GM21528 (cell line): ENCODE data around the gene PPP1R27.

ENCODE experiments used
- ATAC-seq: cut with Tn5 transposase; IDR thresholded peaks from one replicate; pipeline ENCODE4 v1.9.1; 2021; ENCODE audit warnings: mild to moderate bottlenecking, moderate library complexity; ENCODE audit not compliant: unreplicated experiment, low FRiP score

The PPP1R27 gene

DNA sequence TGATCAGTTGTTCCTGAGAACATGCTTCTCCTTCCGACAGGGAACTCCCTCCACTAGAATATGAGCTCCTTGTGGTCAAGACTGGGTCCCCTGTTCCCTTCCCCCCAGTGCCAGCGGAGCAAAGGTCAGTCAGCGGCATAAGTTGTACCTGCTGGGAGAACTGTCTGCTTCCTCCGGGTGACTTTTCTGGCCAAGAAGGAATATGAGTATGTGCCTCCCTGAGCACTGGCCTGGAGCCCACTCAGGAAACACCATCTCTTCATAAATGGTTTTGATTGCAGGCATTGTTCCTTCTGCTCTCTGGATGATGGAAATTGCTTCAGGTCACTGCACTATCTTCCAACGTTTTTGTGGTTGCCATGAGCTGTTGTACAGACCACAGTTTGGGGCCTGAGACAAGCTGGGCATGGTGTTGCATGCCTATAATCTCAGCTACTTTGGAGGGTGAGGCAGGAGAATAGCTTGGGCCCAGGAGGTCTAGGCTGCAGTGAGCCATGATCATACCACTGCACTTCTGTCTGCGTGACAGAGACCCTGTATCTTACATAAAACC, 28.3 kb upstream of the PPP1R27 start:
- ATAC-seq: no peak

DNA sequence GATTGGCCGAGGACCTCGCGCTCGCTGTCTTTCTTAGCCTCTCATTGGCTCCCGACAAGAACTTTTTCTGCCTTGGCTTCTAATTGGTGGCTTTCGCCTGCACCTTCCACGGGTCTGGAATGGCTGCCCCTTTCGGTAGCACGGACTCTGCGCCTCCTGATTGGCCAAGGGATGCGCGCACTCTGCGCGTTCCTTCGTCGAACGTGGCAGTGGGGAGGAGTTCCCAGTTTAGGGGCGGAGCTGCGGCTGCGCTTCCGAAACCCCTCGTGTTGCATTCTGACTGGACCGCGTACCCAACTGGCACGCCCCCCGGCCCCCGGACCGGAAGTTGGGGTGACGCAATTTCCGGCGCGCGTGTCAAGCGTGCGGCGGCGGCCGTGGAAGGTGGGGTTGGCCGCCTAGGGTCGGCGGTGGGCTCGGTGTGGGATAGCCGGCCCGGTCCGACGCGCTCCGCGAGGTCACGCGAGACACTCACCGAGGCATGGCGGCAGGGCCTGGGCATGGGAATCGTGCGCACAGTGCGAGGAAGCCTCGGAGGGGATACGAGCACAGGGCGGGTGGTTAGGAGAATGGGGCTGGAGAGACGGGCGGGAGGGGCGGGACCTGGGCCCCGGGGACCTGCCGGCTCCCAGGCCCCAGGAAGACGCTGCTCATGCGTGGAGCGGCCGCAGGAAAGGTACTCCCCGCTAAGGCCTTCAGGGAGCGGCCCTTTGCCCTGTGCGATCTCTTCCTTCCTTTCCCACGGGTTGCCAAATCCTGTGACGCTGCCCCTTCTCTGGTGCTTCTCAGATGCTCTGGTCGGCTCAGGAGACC, 26.1 kb upstream of the PPP1R27 start:
- peak; percentile 82 for ATAC-seq

DNA sequence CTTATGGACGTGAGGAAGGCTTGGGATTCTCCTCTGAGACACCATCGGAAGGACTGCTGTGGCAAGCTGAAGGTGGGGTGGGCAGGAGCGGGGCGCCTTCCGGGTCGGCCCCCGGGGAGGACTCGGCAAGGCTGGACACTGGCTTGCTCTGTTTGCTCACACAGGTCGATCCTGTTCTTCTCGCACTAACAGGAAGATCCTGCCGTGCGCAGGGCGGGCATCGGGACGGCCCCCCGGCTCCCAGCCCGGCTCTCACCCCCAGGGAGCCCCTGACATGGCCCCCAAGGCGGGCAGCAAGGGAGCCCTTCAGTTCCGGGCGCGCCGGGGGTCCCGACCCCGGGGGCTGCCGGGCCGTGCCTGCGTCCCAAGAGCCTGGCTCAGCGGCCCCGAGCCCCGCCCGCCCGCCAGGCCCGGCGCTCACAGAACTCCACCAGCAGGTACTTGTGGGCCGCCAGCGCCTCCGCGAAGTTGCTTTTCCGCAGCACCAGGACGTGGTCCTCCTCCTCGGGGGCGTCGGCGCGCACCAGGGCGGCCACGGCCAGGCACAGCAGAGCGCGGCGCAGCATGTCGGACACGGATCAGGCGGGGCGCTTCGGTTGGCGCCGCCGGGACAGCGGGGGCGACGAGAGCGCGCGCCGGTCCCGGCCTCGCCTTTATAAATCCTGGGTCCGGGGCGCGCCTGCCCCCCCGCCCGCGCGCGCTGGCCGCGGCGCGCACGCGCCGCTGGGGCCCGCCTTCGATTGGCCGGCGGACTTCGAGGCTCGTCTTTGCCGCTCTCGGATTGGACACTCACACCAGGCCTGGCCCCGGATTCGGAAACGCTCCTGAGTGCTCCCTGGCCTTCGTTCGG, 25.3 kb upstream of the PPP1R27 start, which contains the start of gene P4HB:
P4HB (minus strand) TSS at position 630 of the 850 bp plus-strand sequence; CDS start at position 566, 64 bp downstream.
- peak; percentile 3 for ATAC-seq

DNA sequence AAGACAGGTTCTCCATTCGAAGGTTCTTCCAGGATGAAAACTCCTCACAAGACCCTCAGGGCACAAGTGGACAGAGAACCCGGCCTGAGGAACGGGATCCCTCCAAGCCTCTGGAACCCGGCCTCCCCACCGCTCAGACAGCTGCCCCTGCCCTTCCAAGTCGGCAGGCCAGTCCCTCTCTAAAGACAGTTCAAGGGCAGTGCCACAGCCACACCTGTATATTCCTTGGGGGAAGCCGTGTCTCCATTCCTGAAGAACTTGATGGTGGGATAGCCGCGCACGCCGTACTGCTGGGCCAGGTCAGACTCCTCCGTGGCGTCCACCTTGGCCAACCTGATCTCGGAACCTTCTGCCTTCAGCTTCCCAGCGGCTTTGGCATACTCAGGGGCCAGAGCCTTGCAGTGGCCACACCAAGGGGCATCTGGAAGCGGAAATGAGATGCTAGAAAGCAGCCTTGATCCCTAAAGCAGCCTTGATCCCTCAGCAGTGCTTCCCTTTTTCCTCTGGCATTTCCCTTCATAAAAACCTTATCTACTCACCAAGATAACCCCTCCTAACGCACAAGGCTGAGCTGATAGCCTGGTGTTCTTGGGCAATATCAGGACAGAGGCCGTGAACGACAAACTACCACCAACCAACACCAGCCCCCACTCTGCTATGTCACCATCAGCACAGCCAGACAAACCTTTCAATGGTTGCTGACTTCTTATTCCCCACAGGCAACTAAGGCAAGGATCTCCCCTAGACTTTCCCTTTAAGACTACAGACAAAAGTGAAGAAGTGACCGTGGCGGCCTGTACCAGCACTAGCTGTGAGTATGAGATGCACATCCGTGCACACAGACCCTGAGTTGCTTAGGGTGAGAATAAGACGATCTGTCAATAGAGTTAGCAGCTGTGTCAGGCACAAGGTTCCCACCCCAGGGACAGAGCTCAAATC, 24.4 kb upstream of the PPP1R27 start:
- no peak for ATAC-seq

DNA sequence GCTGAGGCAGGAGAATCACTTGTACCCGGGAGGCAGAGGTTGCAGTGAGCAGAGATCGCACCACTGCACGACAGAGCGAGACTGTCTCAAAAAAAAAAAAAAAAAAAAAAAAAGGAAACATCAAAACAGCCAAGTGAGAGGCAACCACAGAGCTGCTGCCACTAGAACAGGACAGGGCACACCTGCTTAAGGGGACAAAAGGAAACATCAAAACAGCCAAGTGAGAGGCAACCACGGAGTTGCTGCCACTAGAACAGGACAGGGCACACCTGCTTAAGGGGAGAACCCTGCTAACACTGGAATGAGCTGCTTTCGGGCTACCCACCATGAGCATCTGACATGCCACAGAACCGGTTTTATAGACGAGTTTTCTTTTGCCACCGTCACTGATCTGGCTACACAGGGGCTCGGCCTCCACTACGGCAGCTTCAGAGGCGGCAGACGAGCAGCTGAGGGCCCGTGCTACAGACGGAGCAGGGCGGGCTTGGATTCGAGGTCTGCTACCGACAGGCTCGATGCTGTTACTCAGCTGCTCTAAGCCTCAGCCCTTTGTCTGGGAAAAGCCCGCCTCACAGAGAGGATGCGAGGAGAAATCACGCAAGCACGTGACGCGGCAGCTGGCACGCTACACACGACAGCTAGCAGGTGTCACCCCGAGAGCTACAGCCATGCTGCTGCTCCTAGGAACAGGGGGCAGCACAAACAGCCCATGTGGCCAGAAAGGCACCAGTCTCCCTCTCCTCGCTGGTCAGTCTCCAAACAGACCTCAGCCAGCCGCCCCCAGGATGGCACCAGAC, 23.5 kb upstream of the PPP1R27 start:
- no peak for ATAC-seq

DNA sequence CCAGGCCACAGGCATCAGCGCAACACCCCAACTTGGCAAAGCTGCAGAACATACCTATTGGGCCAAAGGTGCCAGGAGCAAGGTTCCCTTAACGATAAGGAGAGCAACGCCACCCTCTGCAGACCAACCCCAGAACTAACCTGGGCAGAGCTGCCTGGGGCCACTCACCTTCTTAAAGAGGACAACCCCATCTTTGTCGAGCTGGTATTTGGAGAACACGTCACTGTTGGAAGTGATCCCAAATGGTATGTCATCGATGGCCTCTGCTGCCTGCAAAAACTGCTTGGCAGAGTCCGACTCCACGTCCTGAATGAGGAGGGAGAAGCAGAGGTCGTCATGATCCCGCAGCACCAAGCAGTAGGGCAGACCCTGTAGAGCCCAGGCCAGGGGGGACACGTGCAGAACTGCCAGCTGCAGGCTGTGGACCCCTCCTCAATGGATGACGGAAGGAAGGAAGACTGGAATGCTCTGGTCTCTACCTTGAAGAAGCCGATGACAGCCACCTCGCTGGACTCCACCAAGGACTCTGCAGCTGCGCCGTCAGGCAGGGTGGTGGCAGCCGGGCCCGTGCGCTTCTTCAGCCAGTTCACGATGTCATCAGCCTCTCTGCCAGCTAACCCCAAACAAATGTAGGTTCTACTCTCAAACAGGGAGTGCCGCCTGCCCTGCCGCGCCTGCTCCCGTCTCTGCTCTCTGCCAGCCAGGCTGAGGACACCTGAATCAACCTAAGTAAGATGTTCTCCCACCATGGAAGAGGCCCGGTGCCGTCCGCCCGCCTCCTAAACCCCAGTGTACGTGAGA, 20.3 kb upstream of the PPP1R27 start:
- ATAC-seq: no peak

DNA sequence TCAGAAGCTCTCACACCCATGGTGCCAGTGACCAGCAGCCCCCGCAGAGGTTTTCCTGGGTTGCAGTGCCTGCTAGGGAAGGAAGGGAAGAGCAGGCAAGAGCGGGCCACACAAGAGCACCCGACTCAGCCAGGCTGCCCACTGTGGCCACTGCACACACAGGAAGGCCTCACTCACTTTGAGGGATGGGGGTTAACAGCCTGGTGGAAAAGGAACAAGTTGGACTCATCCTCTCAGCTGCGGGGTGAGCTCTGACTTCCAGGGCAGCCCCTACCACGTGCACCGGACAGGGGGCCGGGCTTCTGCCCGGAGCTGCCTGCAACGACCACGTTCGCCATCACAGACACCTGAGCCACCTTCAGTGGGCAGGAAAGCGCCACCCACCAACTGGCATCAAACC, 17.4 kb upstream of the PPP1R27 start:
- no peak for ATAC-seq

DNA sequence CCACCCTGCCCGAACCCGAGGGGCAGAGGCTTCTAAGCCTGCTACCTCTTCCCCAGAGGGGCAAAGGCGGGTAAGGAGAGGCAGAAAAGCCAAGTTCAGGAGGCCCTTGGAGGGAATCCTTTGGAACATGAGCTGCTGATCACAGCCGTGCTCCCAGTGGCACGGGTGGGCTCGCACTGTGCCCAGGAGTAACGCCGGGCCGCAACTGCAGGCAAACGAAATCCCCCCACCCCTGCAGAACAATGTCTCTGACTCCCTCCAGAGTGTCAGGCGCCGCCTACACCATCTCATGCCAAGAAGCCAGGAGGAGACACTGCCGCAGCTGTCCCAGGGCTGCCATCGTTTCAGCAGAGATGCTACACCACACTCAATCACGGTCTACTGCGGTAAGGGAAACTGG, 16.6 kb upstream of the PPP1R27 start:
- no peak for ATAC-seq

DNA sequence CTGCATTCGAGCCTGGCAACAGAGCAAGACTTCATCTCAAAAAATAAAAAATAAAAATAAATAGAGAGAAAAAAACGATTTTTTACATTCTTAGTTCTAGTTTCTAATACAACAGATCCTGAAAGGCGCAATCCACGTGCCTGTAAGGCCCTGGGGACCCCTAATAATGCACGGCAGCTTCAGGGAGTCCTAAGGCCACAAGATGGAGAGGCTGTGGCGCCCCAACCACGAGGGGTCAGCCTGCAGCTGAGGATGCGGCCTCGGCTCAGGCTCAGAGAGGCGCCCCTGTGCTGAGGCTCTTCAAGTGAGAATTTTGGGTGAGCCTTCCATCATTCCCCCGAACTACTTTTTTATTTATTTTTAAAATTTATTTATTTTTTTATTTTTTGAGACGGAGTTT, 14.6 kb upstream of the PPP1R27 start:
- ATAC-seq: no peak

DNA sequence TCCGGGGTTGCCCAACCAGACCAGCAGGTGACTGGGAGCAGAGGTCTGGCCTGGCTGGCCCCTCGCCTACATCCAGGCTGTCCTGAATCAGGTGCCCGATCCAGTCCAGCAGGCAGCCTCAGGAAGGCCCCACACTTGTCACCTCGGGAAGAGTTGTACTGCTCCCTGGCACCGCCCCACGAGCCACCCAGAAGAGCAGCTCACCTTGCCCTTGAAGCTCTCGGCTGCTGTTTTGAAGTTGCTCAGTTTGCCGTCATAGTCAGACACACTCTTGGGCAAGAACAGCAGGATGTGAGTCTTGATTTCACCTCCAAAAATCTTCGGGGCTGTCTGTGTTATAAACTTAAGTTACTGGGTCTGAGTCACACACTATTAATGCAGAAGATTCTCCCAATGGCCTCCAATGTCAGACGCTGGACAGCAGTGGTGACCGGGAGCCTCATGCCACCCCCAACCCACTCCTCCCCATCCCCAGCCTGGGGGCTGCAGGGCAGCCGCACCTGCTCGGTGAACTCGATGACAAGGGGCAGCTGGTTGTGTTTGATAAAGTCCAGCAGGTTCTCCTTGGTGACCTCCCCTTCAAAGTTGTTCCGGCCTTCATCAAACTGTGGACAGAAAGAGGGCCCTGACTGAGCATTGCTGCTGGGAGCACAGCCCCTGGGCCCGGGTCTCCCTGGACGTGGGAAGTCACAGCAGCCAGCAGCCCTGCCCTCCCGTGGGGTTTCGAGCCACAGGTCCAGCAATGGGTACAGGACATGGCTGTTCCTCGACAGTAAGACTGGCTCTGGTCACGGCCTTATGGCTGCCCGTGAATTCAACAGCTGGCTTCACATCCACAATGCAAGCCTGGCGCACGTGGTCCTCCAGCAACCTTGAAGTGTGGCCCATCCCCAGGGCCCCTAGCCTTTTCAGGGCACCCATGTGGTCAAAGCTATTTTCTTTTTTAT, 12.2 kb upstream of the PPP1R27 start:
- ATAC-seq: no peak

DNA sequence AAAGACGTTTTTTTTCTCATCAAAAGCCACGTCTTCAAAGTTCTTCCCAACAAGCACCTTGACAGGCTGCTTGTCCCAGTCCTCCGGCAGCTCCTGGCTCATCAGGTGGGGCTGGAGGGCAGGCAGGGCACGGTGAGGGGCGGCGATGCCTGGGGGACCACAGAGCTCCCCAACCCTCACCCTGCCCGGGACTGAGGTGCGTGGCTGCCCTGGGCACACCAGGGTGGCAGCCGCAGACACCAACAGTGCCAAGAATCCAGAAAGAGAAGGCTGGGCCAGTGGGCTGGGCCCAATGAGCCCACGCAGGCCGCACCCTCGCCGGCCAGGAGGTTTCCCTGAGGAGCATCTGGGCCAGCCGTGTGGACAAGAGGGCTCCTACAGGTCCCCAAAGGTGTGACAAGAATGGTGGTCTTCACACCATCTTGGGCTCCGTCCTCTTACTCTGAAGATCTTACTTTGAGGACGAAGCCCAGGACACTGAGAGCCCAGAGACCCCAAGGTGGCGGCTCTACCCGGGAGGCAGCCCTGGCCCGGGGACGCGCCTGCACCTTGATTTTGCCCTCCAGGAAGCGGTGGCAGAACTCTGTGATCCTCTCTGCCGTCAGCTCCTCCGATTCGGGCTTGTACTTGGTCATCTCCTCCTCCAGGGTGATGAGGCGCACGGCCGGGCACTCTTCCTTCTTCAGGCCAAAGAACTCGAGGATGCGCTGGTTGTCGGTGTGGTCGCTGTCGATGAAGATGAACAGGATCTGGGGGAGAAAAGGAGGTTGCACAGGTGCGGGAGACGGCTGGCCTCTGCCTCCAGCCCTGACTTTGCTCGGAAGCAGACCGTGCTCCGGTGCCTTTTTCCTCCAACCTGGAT, 11.3 kb upstream of the PPP1R27 start:
- no peak for ATAC-seq

DNA sequence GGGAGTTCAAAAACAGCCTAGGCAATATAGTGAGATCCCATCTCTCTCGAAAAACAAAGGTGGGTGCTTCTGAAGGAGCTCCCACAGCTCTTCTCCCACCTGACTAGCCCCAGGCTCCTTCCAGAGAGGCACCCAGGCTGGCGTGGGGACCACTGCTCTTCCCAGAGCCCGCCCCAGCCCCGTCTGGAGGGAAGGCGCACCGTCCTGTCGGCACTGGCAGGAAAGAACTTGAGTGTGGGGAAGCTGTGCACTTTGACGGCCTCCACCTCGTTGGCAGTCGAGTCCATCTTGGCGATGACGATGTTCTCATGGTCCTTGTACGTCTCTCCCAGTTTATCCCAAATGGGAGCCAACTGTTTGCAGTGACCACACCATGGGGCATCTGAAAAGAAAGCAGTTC, 10.5 kb upstream of the PPP1R27 start:
- no peak for ATAC-seq

DNA sequence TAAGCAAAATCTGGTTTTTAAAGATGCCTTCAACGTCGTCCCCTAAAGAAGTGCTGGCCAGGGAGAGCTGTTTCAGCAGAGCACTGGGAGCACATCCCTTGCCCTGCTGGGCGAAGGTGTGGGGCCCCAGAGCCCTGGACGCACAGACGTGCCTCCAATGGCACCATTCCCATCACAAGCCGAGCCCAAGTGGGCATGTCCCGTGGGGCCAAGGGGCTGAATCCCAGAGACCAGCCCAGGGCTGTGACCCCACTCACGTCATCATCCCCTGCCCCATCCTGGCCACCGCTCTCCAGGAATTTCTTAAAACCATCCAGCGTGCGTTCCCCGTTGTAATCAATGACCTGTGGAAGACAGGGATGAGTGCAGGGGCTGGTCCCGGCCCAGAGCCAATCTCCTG, 10.0 kb upstream of the PPP1R27 start:
- ATAC-seq: no peak

DNA sequence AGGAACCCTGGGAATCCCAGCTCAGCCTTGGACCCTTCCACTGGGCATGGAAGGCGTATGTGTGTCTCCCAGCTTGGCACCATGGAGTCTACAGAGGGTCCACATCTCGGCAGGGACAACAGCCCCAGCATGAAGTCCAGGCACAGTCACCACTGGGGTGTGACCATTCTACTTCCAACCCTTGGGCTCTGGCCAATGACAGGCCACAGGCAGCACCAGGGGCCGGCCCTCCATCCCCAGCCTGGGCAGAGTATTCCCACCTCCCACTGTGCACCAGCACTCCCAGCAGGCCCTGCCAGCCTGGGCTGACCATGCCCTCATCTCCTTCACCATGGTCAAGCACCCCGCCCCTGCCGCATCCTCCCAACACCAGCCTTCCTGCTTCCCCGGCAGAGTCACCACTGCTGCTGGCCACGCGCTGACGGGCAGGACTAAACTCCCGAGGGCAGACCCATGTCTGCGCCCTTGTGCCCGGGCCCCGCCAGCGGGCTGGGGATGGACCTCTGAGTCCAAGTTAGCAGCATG, 9.5 kb upstream of the PPP1R27 start:
- no peak for ATAC-seq

DNA sequence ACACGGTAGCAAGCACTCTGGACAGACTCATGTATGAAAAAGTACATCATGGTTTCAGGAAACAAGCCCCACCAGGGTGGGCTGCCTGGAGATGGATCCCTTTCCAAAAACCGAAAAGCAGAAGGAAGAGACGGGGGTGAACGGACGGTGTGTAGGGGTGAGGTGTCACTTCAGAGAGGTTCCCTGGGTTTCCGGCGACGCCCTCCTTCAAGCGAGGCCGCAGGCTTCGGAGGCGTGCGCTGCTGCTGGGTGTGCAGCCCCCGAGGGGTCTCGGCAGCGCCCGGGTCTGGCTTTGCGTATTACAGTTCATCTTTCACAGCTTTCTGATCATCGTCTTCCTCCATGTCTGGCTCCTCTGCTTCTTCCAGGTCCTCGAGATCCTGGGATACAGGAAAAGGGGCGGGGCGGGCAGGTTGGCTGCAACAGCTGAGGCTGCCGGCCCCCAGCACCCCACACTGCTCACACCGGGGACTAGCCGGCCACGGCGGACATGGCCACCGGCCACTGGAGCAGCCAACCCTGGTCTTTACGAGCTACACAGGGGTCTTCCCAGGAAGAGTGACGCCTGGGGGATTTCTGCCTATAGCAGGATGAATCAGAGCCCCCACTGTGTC, 9.0 kb upstream of the PPP1R27 start:
- no peak for ATAC-seq
